ENCODE measurements around the gene HPGDS.

The HPGDS gene

DNA sequence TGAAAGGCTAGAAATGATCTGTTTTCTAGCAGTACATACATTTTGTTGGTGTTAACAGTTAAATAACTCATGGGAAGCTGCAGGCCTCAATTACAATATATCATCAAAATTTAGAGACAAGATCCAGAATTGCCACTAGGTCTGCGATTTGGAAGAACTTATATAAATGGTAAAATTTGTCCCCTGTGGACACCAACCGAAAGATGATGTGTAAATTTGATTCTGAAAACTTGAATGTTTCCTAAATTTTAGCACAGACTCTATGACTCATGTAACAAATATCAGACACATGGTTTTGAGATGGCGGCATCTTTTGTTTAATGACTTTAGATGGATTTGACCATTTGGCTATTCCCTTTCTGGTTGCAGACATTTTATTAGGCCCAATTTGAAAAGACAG lies 6.0 kb upstream of the HPGDS start:
- H3K9me2 ChIP-seq (replicated peaks; ENCODE audit: control insufficient read depth, low read length): no peaks in the 10 kb centered on the region
- no peak overlapping the region for H3K4me2 ChIP-seq (ENCODE audit: low read length)

DNA sequence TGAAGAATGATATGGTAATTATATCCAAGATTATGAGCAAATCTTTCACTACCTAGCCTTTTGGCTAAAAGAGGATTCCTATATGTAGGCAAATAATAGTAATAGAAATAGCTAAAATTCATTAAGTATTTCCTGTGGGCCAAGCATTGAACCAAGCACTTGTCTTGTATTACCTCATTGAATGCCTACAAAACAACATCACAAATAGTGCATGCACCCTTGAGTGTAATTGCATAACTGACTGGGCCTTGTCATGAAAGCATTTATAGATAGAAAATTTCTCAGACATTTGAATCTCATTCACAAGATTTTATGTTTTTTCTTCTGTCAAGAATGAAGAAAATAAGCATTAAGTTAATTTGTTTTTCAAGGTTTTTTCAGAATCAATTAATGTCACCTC lies 3.9 kb upstream of the HPGDS start:
- Histone ChIP-seq H3F3A (ENCODE audit: control insufficient read depth, insufficient read depth) (no peaks in the 10 kb centered on the region), H3K4me1 (ENCODE audit: control insufficient read depth, low read length) (no peaks in the 10 kb centered on the region), H3K9me2 (replicated peaks; ENCODE audit: control insufficient read depth, low read length) (no peaks in the 10 kb centered on the region), H3K27me3 (ENCODE audit: control insufficient read depth, low read length) (peaks cover under 1% of the 10 kb centered on the region; the same call in 1 of the 2 replicates), H3K36me3 (ENCODE audit: control insufficient read depth, low read length) (no peaks in the 10 kb centered on the region), H3K4me2 (ENCODE audit: low read length) (no peak overlapping the region), H4K20me1 (ENCODE audit: control insufficient read depth, insufficient read depth, low read depth, low read length) (no peaks in the 10 kb centered on the region), H3K79me2 (ENCODE audit: control insufficient read depth, low read length) (no peaks in the 10 kb centered on the region), H3K4me3 (ENCODE audit: low read length) (no peak overlapping the region), H3K27ac (ENCODE audit: low read depth, low read length) (no peak overlapping the region), H3K9me3 (ENCODE audit: control insufficient read depth, insufficient read depth, low read length) (no peaks in the 10 kb centered on the region)
- TF ChIP-seq, protein P1, sequence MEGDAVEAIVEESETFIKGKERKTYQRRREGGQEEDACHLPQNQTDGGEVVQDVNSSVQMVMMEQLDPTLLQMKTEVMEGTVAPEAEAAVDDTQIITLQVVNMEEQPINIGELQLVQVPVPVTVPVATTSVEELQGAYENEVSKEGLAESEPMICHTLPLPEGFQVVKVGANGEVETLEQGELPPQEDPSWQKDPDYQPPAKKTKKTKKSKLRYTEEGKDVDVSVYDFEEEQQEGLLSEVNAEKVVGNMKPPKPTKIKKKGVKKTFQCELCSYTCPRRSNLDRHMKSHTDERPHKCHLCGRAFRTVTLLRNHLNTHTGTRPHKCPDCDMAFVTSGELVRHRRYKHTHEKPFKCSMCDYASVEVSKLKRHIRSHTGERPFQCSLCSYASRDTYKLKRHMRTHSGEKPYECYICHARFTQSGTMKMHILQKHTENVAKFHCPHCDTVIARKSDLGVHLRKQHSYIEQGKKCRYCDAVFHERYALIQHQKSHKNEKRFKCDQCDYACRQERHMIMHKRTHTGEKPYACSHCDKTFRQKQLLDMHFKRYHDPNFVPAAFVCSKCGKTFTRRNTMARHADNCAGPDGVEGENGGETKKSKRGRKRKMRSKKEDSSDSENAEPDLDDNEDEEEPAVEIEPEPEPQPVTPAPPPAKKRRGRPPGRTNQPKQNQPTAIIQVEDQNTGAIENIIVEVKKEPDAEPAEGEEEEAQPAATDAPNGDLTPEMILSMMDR (IDR thresholded peaks at IDR 0.05; ENCODE audit: low read depth, low read length, poor library complexity, severe bottlenecking): no peak
- no peak for TF ChIP-seq EZH2phosphoT487 (IDR thresholded peaks at IDR 0.05; ENCODE audit: borderline replicate concordance, low read length)

More for the DNA sequence above, 6.0 kb upstream of the HPGDS start:
- Histone ChIP-seq H3K27ac (ENCODE audit: low read depth, low read length) (no peak overlapping the region), H4K20me1 (ENCODE audit: control insufficient read depth, insufficient read depth, low read depth, low read length) (no peaks in the 10 kb centered on the region), H3K9me3 (ENCODE audit: control insufficient read depth, insufficient read depth, low read length) (no peaks in the 10 kb centered on the region), H3F3A (ENCODE audit: control insufficient read depth, insufficient read depth) (no peaks in the 10 kb centered on the region), H3K36me3 (ENCODE audit: control insufficient read depth, low read length) (no peaks in the 10 kb centered on the region), H3K4me3 (ENCODE audit: low read length) (no peak overlapping the region), H3K27me3 (ENCODE audit: control insufficient read depth, low read length) (peaks cover 5% of the 10 kb centered on the region; the same call in 1 of the 2 replicates), H3K79me2 (ENCODE audit: control insufficient read depth, low read length) (no peaks in the 10 kb centered on the region), H3K4me1 (ENCODE audit: control insufficient read depth, low read length) (no peaks in the 10 kb centered on the region)
- TF ChIP-seq EZH2phosphoT487 (IDR thresholded peaks at IDR 0.05; ENCODE audit: borderline replicate concordance, low read length): no peak
- TF ChIP-seq, protein P1 (IDR thresholded peaks at IDR 0.05; ENCODE audit: low read depth, low read length, poor library complexity, severe bottlenecking): no peak

DNA sequence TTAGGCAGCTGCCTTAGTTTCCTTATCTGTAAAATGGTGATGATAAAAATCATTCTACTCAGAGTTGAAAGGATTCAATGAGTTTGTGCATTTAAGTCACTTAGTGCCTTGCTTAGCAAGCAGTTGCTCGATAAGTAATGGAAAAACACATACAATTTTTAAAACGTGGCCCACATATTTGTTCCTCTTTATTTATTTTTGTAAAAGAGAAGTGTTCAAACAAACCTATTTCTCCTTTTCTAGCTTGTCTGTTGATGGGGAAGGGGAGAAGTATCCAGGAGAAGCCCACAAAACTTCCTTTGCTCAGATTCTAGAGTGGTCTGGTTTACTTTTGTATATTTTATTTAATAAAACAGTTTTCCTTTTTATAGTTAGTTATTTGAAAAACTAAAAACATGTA lies 3.3 kb upstream of the HPGDS start:
- no peaks in the 10 kb centered on the region for H3K4me1 ChIP-seq (ENCODE audit: control insufficient read depth, low read length)
- H3K9me2 ChIP-seq (replicated peaks; ENCODE audit: control insufficient read depth, low read length): no peaks in the 10 kb centered on the region
- H3F3A ChIP-seq (ENCODE audit: control insufficient read depth, insufficient read depth): no peaks in the 10 kb centered on the region
- H3K36me3 ChIP-seq (ENCODE audit: control insufficient read depth, low read length): no peaks in the 10 kb centered on the region
- no peaks in the 10 kb centered on the region for H4K20me1 ChIP-seq (ENCODE audit: control insufficient read depth, insufficient read depth, low read depth, low read length)
- H3K27me3 ChIP-seq (ENCODE audit: control insufficient read depth, low read length): no peaks in the 10 kb centered on the region
- H3K79me2 ChIP-seq (ENCODE audit: control insufficient read depth, low read length): no peaks in the 10 kb centered on the region
- H3K4me2 ChIP-seq (ENCODE audit: low read length): no peak overlapping the region
- H3K4me3 ChIP-seq (ENCODE audit: low read length): no peak overlapping the region
- TF ChIP-seq, protein P1 (IDR thresholded peaks at IDR 0.05; ENCODE audit: low read depth, low read length, poor library complexity, severe bottlenecking): no peak
- no peak for TF ChIP-seq EZH2phosphoT487 (IDR thresholded peaks at IDR 0.05; ENCODE audit: borderline replicate concordance, low read length)
- H3K27ac ChIP-seq (ENCODE audit: low read depth, low read length): no peak overlapping the region
- H3K9me3 ChIP-seq (ENCODE audit: control insufficient read depth, insufficient read depth, low read length): no peaks in the 10 kb centered on the region
